Kasumi-1 (cell line): ENCODE data around the gene SLC30A7.

ENCODE experiments used
- DNase-seq, 2 experiments: peaks; one replicate each; lab custom pipeline; 2025; lab: John Stamatoyannopoulos, UW

SLC30A7 gene

DNA sequence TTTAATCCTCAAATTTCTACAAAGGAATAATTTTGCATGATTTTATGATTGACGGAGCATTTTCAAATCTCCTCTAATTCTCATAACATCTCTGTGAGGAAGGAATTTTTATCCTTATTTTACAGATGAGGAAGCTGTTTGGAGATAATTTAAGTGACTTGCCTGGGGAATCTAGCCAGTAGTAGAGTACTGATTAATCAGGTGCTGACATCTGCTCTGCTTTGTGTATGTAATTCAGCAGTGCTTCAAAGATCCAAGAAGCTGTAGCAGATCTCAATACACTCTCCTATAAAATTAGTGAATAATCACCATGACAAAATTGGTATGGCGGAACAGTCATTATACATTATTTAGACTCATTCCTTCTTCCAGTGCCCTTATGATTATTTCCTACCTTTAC lies 83.7 kb downstream of the SLC30A7 start:
- DNase-seq = no peak

GRCh38 chr1:100982793-100983192 lies 86.9 kb downstream of the SLC30A7 start:
- no peak for DNase-seq

GRCh38 chr1:100988121-100988520 lies 92.2 kb downstream of the SLC30A7 start:
- DNase-seq = no peak

DNA sequence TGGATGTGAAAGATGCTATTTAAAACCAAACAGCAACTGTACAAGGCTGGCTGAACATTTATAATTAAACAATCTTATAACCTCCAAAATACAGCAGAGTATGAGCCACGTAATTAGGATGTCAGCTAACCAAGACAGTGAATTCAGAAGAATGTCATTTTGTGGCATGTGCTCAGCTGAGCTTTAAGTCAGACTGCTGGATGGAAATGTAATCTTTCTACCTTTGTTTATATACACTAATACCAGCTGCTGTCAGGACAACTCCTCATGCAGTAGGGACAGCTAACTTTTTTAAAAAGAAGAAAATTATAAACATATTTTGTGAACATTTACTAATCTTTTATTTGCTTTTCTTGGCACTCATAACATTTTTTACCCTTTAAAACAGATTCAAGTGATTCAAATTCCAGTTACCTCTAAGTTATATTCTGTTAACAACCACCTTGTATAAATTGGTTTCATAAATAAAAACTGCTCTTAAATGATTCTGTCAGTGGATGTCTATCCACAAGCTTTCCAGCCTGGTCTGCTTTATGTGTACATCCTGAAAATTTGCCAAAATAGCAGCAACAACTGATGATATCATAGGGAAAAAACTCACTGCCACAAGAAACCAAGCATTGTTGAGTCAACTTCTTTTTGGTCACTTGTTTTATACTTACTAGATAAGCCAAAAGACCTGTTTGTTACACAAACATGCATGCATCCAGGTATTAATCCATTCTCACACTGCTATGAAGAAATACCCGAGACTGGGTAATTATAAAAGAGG lies 93.6 kb downstream of the SLC30A7 start:
- DNase-seq = no peak

DNA sequence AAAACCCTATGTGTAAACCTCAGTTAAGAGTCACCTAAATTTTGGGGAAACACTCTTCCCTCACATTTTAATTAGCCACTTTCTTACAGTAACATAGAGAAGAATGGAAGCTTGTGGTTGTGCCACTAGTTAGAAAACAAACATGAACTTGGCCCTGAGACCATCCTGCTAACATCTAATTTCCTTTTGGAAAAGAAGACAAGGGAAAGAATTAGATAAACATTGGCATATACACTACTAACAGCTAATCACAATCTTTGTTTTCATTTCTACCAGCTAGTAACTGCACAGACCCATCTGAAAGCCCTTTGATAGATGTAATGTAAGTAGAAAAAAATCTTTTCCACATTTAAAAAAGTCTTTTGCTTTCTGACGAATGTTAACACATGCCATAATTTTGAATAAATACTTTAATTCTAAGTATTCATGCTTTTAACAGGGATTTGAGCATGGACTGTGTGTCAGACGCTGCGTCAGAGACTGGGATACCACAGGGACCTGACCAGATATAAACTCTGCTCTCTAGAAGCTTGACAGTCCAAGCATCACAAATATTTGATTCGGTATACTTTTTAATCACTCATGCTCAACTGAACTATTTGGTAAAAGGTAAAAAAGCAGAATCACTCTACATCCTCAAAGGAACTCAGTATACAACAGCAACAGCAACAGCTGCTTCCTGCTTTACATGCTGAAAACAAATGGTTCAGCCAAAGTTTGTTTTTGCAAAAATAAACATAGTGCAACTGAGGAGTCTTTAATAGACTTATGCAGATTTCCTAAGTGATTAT lies 99.5 kb downstream of the SLC30A7 start:
- DNase-seq = no peak

- DNase-seq = no peak
These were observed 102.5 kb downstream of the SLC30A7 start for GRCh38 chr1:100998426-100998825.

DNA sequence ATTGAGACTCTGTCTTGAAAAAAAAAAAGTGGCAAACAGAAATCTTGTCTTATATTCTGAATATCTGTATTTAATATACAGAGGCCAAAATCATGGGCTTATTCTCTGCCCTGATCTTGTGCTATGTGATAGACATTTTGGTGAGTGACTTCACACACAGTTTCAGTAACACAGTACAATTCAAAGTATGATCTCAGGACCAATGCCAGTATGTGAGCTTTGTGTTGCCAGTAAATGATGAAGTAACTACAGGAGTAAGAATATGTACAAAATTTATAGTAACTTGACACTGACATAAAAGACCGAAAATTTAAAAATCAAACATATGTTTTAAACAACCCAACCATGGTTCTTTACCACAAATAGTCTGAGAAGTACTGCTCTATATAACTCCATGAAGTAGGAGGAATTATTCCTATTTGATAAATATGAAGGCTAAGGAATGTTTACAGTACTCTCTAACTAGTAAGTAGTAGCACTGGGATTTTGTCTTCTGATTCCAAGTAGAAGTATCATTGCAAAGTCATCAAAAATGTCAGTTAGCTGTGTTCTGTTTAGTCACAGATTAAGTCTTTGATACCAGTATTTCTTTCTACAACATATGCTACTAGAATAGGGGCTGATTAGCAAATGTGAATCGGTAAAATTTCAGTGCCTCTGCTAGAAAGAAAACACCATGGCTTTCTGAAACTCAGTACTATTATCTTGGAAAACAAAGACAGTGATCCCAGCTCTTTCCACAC lies 104.4 kb downstream of the SLC30A7 start:
- no peak for DNase-seq

GRCh38 chr1:101002551-101002950 lies 106.7 kb downstream of the SLC30A7 start:
- peak; percentile 76 to 86 for DNase-seq

DNA sequence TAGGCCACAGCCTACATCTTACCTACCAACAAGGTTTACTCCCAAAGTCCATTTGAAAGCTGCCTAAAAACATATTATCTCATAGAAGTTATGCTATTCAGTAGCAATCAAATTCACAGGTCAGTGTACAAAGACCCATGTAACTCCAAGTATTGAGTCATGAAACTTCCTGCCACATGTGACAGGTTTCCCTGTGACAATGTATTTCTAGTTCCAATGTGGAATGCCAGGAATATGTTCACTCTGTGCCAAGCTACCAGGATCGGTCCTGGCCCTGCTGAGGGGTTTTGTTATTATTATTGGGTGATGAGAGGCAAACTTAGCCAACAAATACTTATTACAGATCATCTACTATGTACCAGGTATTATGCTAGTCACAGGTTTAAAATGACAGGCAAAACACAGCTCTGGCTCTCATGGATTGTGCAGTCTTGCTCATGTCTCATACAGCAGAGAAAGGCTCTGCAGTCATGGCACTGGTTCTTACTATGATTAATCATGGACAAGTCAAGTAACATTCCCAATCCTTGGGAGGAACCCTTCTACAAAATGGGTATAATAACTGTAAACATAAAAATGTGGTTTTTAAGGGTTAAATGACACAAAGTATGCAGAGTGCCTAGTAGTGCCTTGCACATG lies 107.2 kb downstream of the SLC30A7 start:
- DNase-seq = no peak

GRCh38 chr1:101004061-101004460 lies 108.2 kb downstream of the SLC30A7 start:
- DNase-seq = no peak

DNA sequence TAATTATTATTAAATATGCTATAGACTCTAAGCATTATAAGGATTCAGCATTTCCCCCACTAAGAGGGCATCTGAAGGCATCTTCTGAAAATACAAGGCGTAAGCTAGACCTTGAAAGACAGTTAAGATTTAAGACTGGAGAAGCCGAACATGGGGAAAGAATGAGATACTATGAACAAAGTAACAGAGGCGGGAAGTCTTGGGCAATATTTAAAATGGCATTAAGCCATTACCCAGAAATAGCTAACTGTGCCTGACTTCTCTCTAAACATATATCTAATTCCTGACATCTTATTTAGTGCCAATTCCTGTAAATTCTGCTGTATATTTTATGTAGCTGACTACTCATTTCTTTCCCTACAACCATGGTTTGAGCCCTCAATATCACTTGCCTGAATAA lies 108.8 kb downstream of the SLC30A7 start:
- no peak for DNase-seq

- no peak for DNase-seq
These were observed 109.3 kb downstream of the SLC30A7 start for GRCh38 chr1:101005183-101005582.

GRCh38 chr1:101005871-101006270 lies 110.0 kb downstream of the SLC30A7 start:
- DNase-seq = no peak

DNA sequence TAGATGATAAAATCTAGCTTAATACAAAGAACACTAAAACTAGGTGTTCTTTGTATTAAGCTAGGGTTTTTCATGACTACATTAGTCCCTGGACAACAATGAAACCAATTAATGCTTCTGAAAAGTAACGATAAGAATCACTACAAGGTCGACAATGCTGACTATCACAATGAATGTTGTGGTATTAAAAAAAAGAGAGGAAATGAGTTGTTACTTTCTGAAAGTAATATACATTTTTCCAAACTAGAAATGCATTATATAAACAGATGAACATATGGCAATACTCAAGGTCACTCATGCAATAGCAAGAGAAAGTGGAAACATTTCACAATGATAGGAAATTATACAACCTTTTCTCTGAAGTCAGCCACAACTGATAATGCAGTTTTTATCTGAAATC lies 110.7 kb downstream of the SLC30A7 start:
- DNase-seq = no peak

DNA sequence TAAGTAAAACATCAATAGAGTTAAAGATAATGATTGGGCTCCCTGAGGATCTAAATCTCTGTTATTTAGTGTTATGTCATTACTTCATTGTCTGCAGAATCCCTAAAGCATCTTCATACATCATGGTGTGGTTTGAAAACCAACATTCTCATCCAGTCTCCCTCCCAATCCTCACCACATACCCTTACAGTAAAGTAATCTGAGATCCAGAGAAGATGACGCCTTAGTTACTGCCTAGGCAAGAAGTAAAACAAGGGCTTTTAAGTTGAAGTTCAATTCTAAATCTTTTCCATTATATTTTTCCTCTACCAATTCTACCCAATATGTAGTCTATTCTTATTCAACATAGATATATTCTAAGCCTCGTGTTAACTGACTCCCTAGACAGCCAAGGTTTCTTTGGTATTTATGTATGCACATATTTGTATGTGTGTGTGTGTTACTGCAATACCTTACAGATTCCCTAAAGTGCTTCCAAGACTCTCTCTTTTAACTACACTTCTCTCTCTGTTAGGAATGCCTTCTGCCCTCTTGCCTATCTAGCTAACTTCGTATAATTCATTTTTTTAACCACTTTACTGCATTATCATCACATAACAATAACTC lies 112.4 kb downstream of the SLC30A7 start:
- no peak for DNase-seq

DNA sequence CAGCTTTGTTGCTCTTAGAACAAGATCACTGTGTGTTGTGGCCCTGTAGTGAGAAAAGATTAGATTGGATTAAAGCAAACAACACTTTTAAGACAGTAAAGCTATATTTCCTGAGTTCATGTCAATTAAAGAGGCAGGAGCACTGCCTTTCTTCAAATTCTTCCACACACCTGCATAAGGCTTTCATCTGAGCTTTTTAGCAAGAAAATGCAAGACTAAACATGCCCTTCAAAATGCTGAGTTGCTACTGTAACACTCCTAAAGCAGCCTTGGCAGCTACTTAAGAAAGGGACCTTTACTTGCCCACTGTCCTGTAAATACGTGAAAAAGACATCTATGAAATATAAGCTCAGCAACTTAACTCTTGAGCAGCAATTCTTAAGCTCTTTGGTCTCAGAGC lies 117.9 kb downstream of the SLC30A7 start:
- DNase-seq = no peak

DNA sequence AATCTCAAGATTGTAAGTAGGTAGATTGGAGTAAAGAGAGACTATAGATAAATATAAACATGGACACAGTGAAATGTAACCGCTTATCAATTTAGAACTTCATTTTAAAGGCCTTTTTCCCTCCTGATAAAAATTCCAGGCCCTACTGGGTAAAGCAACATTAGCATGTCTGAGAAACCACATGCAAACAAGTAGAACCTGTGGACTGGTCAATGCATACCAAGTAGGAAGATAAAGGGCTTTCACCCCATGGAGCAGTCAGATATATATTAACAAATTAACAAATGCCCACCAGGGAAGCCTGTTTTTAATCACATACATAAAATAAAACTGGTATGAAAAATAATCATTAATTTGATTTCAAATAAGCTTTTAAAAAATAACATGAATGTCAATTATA lies 121.6 kb downstream of the SLC30A7 start:
- DNase-seq = no peak

DNA sequence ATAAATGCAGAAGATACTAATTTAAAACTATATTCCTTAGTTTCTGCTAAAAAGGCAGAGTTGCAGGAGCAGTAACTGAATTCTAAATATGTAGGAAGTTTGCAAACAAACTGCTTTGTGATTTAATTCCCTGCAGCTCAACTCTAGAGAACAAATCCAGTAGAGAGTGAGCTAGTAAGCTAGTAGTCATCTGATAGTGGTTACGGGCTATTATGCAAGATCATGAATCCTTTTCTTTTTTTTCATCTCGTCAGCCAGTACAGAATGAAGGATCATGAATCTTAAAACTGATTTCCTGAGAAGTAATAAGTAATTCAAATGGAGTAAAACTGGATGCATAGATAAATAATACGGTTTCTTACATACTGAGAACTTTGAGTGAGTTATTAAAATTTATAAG lies 126.4 kb downstream of the SLC30A7 start:
- peak in 1 of 2 experiments; percentile 8 for DNase-seq

- DNase-seq = peak in 1 of 2 experiments; percentile 61
These were observed 129.4 kb downstream of the SLC30A7 start for GRCh38 chr1:101025283-101025656.

- peak; percentile 78 to 88 for DNase-seq
These were observed 130.0 kb downstream of the SLC30A7 start, which contains the start of gene DPH5 for GRCh38 chr1:101025657-101026429. DPH5 (minus strand) TSS chr1:101025784; CDS start chr1:101025443, 341 bp downstream.

GRCh38 chr1:101026430-101026788 lies 130.5 kb downstream of the SLC30A7 start:
- DNase-seq = no peak
